GM12892 (cell line): Measurements from ENCODE around the gene CLDN4.

Source experiments
- POLR2A ChIP-seq: IDR thresholded peaks from 2 replicates; pipeline ENCODE4 v1.6.1; 2011; ENCODE audit warnings: low read depth, low read length, control low read depth
- POLR2AphosphoS5 ChIP-seq: IDR thresholded peaks from 2 replicates; pipeline ENCODE4 v1.6.1; 2011; ENCODE audit warnings: low read depth, low read length, control low read depth
- TAF1 ChIP-seq: IDR thresholded peaks from 2 replicates; pipeline ENCODE4 v1.6.1; 2011; ENCODE audit warnings: low read depth, mild to moderate bottlenecking, control low read depth, low read length, borderline replicate concordance

- TF ChIP-seq POLR2A: no peak
- no peak for TF ChIP-seq POLR2AphosphoS5
- no peak for TF ChIP-seq TAF1
Observed at GRCh38 chr7:73839290-73839689, 8.5 kb downstream of the CLDN4 start.
